Loucy (cell line): Measurements from ENCODE around the gene NHP2.

Experiments used
- H2AFZ ChIP-seq: fragments of 200-600 bp; sonication (generic); 2 replicates; pipeline ENCODE4 v1.6.0; 2016; ENCODE audit warnings: antibody characterized with exemption, mild to moderate bottlenecking, low read length, moderate library complexity
- H3F3A ChIP-seq: fragments of 200-600 bp; 2 replicates; pipeline ENCODE4 v1.6.0; 2016; ENCODE audit warnings: antibody characterized with exemption, low read depth, mild to moderate bottlenecking
- H3K27me3 ChIP-seq: fragments of 200-600 bp; sonication (generic); 2 replicates; pipeline ENCODE4 v1.6.1; 2014; ENCODE audit warnings: low read length, mild to moderate bottlenecking; ENCODE audit not compliant: insufficient read depth, poor library complexity, severe bottlenecking
- H3K36me3 ChIP-seq: fragments of 200-600 bp; sonication (generic); 2 replicates; pipeline ENCODE4 v1.6.1; 2016; ENCODE audit warnings: low read length; ENCODE audit not compliant: insufficient read depth
- H3K4me1 ChIP-seq: fragments of 200-600 bp; sonication (generic); 2 replicates; pipeline ENCODE4 v1.5.1; 2014; ENCODE audit warnings: low read length, mild to moderate bottlenecking; ENCODE audit not compliant: insufficient read depth, poor library complexity, severe bottlenecking
- H3K4me2 ChIP-seq: fragments of 200-600 bp; sonication (generic); 2 replicates; pipeline ENCODE4 v1.6.0; 2014; ENCODE audit warnings: antibody characterized with exemption, low read length, low read depth, mild to moderate bottlenecking; ENCODE audit not compliant: poor library complexity, severe bottlenecking
- H3K4me3 ChIP-seq: fragments of 200-600 bp; sonication (generic); 2 replicates; pipeline ENCODE4 v1.5.1; 2014; ENCODE audit warnings: low read length, mild to moderate bottlenecking, mixed read lengths; ENCODE audit not compliant: poor library complexity, severe bottlenecking
- H3K79me2 ChIP-seq: fragments of 200-600 bp; sonication (generic); 2 replicates; pipeline ENCODE4 v1.6.1; 2014; ENCODE audit warnings: low read length; ENCODE audit not compliant: insufficient read depth
- H3K9ac ChIP-seq: fragments of 200-600 bp; sonication (generic); 2 replicates; pipeline ENCODE4 v1.6.0; 2014; ENCODE audit warnings: mild to moderate bottlenecking, low read depth, low read length, moderate library complexity; ENCODE audit not compliant: poor library complexity, severe bottlenecking
- H3K9me2 ChIP-seq: fragments of 200-600 bp; sonication (generic); replicated peaks from 2 replicates; pipeline ENCODE4 v1.6.1; 2016; ENCODE audit warnings: low read depth, low read length, mixed read lengths
- H3K9me3 ChIP-seq: fragments of 200-600 bp; sonication (generic); 2 replicates; pipeline ENCODE4 v1.6.1; 2014; ENCODE audit warnings: mild to moderate bottlenecking, antibody characterized with exemption, low read length, low read depth; ENCODE audit not compliant: insufficient read depth
- H4K20me1 ChIP-seq: fragments of 200-600 bp; sonication (generic); 2 replicates; pipeline ENCODE4 v1.6.0; 2014; ENCODE audit warnings: antibody characterized with exemption, low read length, mild to moderate bottlenecking; ENCODE audit not compliant: insufficient read depth, poor library complexity, severe bottlenecking
- CTCF ChIP-seq: fragments of 200-600 bp; sonication (generic); conservative IDR thresholded peaks from 2 replicates; pipeline ENCODE4 v1.5.1; 2014; ENCODE audit warnings: mild to moderate bottlenecking, antibody characterized with exemption, low read length
- EZH2phosphoT487 ChIP-seq: fragments of 200-600 bp; IDR thresholded peaks from 2 replicates; pipeline ENCODE4 v1.6.1; 2018; ENCODE audit warnings: antibody characterized with exemption, mild to moderate bottlenecking, moderate library complexity, borderline replicate concordance

Gene NHP2

GRCh38 chr5:178150977-178151734 is 2.5 kb downstream of the NHP2 start:
- peaks cover 17% of the 10 kb centered on the region; the same call in 1 of the 2 replicates for H3K36me3 ChIP-seq
- TF ChIP-seq EZH2phosphoT487 (no peak), CTCF (no peak)
- peaks cover 7% of the 10 kb centered on the region for H3K4me1 ChIP-seq

GRCh38 chr5:178149199-178149932 is 4.3 kb downstream of the NHP2 start:
- H3K36me3 ChIP-seq = peaks cover 17% of the 10 kb centered on the region; the same call in 1 of the 2 replicates
- peaks cover 7% of the 10 kb centered on the region for H3K4me1 ChIP-seq
- no peak overlapping the region for H3K9ac ChIP-seq
- no peaks in the 10 kb centered on the region for H3F3A ChIP-seq
- peaks cover 13% of the 10 kb centered on the region for H4K20me1 ChIP-seq
- H3K4me2 ChIP-seq = no peak overlapping the region
- H2AFZ ChIP-seq = no peak overlapping the region
- TF ChIP-seq CTCF (no peak), EZH2phosphoT487 (no peak)
- no peaks in the 10 kb centered on the region for H3K27me3 ChIP-seq
- H3K4me3 ChIP-seq = no peak overlapping the region
- H3K9me2 ChIP-seq = no peaks in the 10 kb centered on the region
- H3K79me2 ChIP-seq = peaks cover 19% of the 10 kb centered on the region
- no peaks in the 10 kb centered on the region for H3K9me3 ChIP-seq

More at GRCh38 chr5:178150977-178151734, 2.5 kb downstream of the NHP2 start:
- peaks cover 13% of the 10 kb centered on the region for H4K20me1 ChIP-seq
- peaks cover 19% of the 10 kb centered on the region for H3K79me2 ChIP-seq
- H3F3A ChIP-seq = no peaks in the 10 kb centered on the region
- no peak overlapping the region for H3K4me3 ChIP-seq
- no peak overlapping the region for H2AFZ ChIP-seq
- H3K9me3 ChIP-seq = no peaks in the 10 kb centered on the region
- no peaks in the 10 kb centered on the region for H3K9me2 ChIP-seq
- no peak overlapping the region for H3K4me2 ChIP-seq
- H3K9ac ChIP-seq = no peak overlapping the region
- H3K27me3 ChIP-seq = no peaks in the 10 kb centered on the region

- no peaks in the 10 kb centered on the region for H3K9me2 ChIP-seq
- no peak for TF ChIP-seq CTCF
- H3K79me2 ChIP-seq = peaks cover 9% of the 10 kb centered on the region; the same call in 1 of the 2 replicates
- no peaks in the 10 kb centered on the region for H3K9me3 ChIP-seq
- H2AFZ ChIP-seq = no peak overlapping the region
- H3K27me3 ChIP-seq = no peaks in the 10 kb centered on the region
- H4K20me1 ChIP-seq = peaks cover 5% of the 10 kb centered on the region
- H3K4me2 ChIP-seq = no peak overlapping the region
- no peak overlapping the region for H3K4me3 ChIP-seq
- peaks cover 17% of the 10 kb centered on the region; the same call in 1 of the 2 replicates for H3K36me3 ChIP-seq
- no peaks in the 10 kb centered on the region for H3K4me1 ChIP-seq
- no peak overlapping the region for H3K9ac ChIP-seq
- no peaks in the 10 kb centered on the region for H3F3A ChIP-seq
Measured at GRCh38 chr5:178147406-178147805, 6.3 kb downstream of the NHP2 start.
